ENCODE results near the gene MYZAP. TPM values are rescaled to one million over a fixed set of nuclear protein-coding genes. Genes with fewer than 3 reads are reported as not detected.

Gene MYZAP
- total RNA-seq, 1 experiment from 2014 or later: 0.63 TPM

- H3K36me3 Mint-ChIP-seq (ENCODE audit: insufficient read depth in 1 of 3, low read depth in 3 of 3): peaks cover 24 to 64% (median 60%) of the 10 kb centered on the region in 3 experiments; a peak in 6 of 7 replicates
- Histone ChIP-seq H2BK120ac (ENCODE audit: low read depth, low read length, poor library complexity, severe bottlenecking) (no peak overlapping the region), H2AK5ac (ENCODE audit: insufficient read length, low read length) (no peak overlapping the region), H3K18ac (ENCODE audit: insufficient read length, low read depth, low read length) (no peak overlapping the region), H3T11ph (ENCODE audit: low read length) (no peak overlapping the region), H2AFZ (ENCODE audit: low read length) (no peak overlapping the region), H2BK20ac (ENCODE audit: low read depth, low read length, poor library complexity, severe bottlenecking) (no peak overlapping the region), H2BK12ac (ENCODE audit: insufficient read length, low read depth, low read length) (no peak overlapping the region), H3K4me2 (ENCODE audit: insufficient read depth, insufficient read length, low read length) (no peak overlapping the region), H2BK15ac (ENCODE audit: low read depth, low read length) (no peak overlapping the region), H3K79me1 (ENCODE audit: insufficient read depth, low read depth, low read length, poor library complexity, severe bottlenecking) (no peaks in the 10 kb centered on the region), H3K23me2 (ENCODE audit: insufficient read length, low read depth, low read length, poor library complexity, severe bottlenecking) (no peaks in the 10 kb centered on the region), H3K27me3 (ENCODE audit: insufficient read depth, low read length) (no peaks in the 10 kb centered on the region), H3K4me1 (ENCODE audit: insufficient read depth, low read length) (no peaks in the 10 kb centered on the region; the same call in 1 of the 2 replicates), H3K23ac (ENCODE audit: insufficient read length, low read depth, low read length) (no peak overlapping the region), H3K4ac (ENCODE audit: low read depth, low read length) (no peak overlapping the region), H3K9me3 (ENCODE audit: control insufficient read depth, low read depth, low read length) (no peaks in the 10 kb centered on the region), H3K27ac (ENCODE audit: insufficient read length, low read depth, low read length) (no peak overlapping the region), H4K20me1 (ENCODE audit: control insufficient read depth, insufficient read depth, insufficient read length) (no peaks in the 10 kb centered on the region), H3K9ac (ENCODE audit: extremely low read depth, insufficient read length, low read length) (no peak overlapping the region), H4K5ac (ENCODE audit: insufficient read length, low read depth, low read length) (no peak overlapping the region), H4K91ac (ENCODE audit: insufficient read length, low read depth, low read length) (no peak overlapping the region), H3K79me2 (ENCODE audit: insufficient read depth, low read length) (no peaks in the 10 kb centered on the region), H3K14ac (ENCODE audit: insufficient read depth, low read length) (no peak overlapping the region), H3K56ac (ENCODE audit: insufficient read length, low read depth, low read length) (no peak overlapping the region), H2BK5ac (ENCODE audit: insufficient read length, low read length) (no peak overlapping the region), H4K8ac (replicated peaks; ENCODE audit: insufficient read length, low read depth, low read length) (no peak overlapping the region)
- no peak overlapping the region; a peak in 1 of 7 replicates for H3K27ac Mint-ChIP-seq
- H3K4me3 Mint-ChIP-seq: no peak overlapping the region
- no peak for TF ChIP-seq CTCF (conservative IDR thresholded peaks at IDR 0.05)
- DNase-seq: no peak
- no peaks in the 10 kb centered on the region for H3K9me3 Mint-ChIP-seq
- WGBS (ENCODE audit: extremely low coverage, insufficient read length, low lambda C conversion rate): no CpG with 5 or more reads among the region's 8 CpGs
- no peaks in the 10 kb centered on the region for H3K27me3 Mint-ChIP-seq (ENCODE audit: low read depth)
- peaks cover 8 to 16% of the 10 kb centered on the region in 2 experiments for H3K4me1 Mint-ChIP-seq
Observed at GRCh38 chr15:57545995-57546394, 45.7 kb upstream of the MYZAP start.
